GM23338 (cell line): ENCODE results near the gene DPM1.

Source experiments
- CREB1 ChIP-seq: fragments of 250-450 bp; sonication (Bioruptor Pico); IDR thresholded peaks from 2 replicates; pipeline ENCODE4 v1.5.0; 2020; ENCODE audit warnings: low read depth, mild to moderate bottlenecking, moderate library complexity
- CTCF ChIP-seq, 2 experiments: fragments of 200-600 bp in 1 of 2; sonication (generic) in 1 of 2; conservative IDR thresholded peaks; 2 replicates each; pipeline versions ENCODE4 v1.5.1 to v1.6.1; 2016 to 2017; ENCODE audit warnings: antibody characterized with exemption in 2 of 2, low read depth in 2 of 2, mild to moderate bottlenecking in 2 of 2, moderate library complexity in 1 of 2
- EZH2 ChIP-seq: fragments of 200-600 bp; sonication (generic); IDR thresholded peaks from one replicate; pipeline ENCODE4 v1.8.0; 2017; ENCODE audit warnings: antibody characterized with exemption, mild to moderate bottlenecking, low read depth; ENCODE audit not compliant: unreplicated experiment
- EZH2phosphoT487 ChIP-seq: fragments of 200-600 bp; sonication (generic); IDR thresholded peaks from one replicate; pipeline ENCODE4 v1.8.1; 2018; ENCODE audit warnings: antibody characterized with exemption; ENCODE audit not compliant: unreplicated experiment
- POLR2AphosphoS5 ChIP-seq: IDR thresholded peaks from 2 replicates; pipeline ENCODE4 v1.6.1; 2016; ENCODE audit warnings: antibody characterized with exemption, low read depth
- STAT1 ChIP-seq: IDR thresholded peaks from one replicate; pipeline ENCODE4 v1.6.1; 2016; ENCODE audit warnings: antibody characterized with exemption; ENCODE audit not compliant: unreplicated experiment
- TF ChIP-seq, protein P1 (sequence below): fragments of 250-450 bp; sonication (Bioruptor Pico); IDR thresholded peaks from 2 replicates; pipeline ENCODE4 v1.5.0; 2020; ENCODE audit warnings: mild to moderate bottlenecking, moderate library complexity

DNA sequence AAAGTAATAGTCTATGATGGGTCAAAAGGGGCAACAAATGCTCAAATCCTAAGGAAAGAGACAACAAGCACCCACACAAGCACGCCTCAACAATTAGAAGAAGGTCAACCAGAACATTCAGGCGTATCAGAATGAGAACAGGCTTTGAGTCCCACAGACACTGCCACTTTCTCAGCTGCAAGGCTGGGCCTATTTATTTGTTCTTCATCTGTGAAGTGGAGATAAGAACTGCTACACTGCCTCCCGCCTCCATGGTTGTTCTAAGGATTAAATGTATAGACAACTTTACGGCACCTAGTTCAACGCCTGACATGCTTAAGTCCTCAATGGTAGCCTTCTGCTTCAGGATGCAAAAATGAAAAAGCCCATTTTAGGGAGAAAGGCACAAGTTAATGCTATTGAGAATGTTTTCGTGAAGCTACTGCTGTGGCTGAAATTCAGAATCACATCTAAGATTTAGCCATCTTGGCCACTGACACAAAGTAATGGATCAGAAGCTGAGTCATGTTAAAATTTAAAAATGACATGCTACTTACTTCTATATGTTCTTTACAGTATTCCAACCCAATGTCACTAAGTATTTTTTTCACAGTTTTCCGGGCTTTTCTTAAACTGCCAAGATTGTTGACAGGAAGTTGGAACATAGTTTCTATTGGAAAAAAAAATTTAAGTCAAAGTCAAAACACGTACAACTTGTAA, 54.8 kb downstream of the DPM1 start:
- no peak for TF ChIP-seq CTCF (conservative IDR thresholded peaks at IDR 0.05; ENCODE audit: low read depth in 2 of 2)
- TF ChIP-seq EZH2 = no peak
- no peak for TF ChIP-seq CREB1 (CRISPR knock-in tag)
- no peak for TF ChIP-seq POLR2AphosphoS5
- no peak for TF ChIP-seq STAT1
- TF ChIP-seq EZH2phosphoT487 = no peak
- TF ChIP-seq, protein P1, sequence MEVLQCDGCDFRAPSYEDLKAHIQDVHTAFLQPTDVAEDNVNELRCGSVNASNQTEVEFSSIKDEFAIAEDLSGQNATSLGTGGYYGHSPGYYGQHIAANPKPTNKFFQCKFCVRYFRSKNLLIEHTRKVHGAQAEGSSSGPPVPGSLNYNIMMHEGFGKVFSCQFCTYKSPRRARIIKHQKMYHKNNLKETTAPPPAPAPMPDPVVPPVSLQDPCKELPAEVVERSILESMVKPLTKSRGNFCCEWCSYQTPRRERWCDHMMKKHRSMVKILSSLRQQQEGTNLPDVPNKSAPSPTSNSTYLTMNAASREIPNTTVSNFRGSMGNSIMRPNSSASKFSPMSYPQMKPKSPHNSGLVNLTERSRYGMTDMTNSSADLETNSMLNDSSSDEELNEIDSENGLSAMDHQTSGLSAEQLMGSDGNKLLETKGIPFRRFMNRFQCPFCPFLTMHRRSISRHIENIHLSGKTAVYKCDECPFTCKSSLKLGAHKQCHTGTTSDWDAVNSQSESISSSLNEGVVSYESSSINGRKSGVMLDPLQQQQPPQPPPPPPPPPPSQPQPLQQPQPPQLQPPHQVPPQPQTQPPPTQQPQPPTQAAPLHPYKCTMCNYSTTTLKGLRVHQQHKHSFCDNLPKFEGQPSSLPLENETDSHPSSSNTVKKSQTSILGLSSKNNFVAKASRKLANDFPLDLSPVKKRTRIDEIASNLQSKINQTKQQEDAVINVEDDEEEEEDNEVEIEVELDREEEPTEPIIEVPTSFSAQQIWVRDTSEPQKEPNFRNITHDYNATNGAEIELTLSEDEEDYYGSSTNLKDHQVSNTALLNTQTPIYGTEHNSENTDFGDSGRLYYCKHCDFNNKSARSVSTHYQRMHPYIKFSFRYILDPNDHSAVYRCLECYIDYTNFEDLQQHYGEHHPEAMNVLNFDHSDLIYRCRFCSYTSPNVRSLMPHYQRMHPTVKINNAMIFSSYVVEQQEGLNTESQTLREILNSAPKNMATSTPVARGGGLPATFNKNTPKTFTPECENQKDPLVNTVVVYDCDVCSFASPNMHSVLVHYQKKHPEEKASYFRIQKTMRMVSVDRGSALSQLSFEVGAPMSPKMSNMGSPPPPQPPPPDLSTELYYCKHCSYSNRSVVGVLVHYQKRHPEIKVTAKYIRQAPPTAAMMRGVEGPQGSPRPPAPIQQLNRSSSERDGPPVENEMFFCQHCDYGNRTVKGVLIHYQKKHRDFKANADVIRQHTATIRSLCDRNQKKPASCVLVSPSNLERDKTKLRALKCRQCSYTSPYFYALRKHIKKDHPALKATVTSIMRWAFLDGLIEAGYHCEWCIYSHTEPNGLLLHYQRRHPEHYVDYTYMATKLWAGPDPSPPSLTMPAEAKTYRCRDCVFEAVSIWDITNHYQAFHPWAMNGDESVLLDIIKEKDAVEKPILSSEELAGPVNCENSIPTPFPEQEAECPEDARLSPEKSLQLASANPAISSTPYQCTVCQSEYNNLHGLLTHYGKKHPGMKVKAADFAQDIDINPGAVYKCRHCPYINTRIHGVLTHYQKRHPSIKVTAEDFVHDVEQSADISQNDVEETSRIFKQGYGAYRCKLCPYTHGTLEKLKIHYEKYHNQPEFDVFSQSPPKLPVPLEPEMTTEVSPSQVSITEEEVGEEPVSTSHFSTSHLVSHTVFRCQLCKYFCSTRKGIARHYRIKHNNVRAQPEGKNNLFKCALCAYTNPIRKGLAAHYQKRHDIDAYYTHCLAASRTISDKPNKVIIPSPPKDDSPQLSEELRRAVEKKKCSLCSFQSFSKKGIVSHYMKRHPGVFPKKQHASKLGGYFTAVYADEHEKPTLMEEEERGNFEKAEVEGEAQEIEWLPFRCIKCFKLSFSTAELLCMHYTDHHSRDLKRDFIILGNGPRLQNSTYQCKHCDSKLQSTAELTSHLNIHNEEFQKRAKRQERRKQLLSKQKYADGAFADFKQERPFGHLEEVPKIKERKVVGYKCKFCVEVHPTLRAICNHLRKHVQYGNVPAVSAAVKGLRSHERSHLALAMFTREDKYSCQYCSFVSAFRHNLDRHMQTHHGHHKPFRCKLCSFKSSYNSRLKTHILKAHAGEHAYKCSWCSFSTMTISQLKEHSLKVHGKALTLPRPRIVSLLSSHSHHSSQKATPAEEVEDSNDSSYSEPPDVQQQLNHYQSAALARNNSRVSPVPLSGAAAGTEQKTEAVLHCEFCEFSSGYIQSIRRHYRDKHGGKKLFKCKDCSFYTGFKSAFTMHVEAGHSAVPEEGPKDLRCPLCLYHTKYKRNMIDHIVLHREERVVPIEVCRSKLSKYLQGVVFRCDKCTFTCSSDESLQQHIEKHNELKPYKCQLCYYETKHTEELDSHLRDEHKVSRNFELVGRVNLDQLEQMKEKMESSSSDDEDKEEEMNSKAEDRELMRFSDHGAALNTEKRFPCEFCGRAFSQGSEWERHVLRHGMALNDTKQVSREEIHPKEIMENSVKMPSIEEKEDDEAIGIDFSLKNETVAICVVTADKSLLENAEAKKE (CRISPR knock-in tag) = no peak
